DOHH2 (cell line): Measurements from ENCODE around the gene SPATA2.

Experiments used
- CTCF ChIP-seq: fragments of 200-600 bp; sonication (generic); IDR thresholded peaks from one replicate; pipeline ENCODE4 v1.5.1; 2014; ENCODE audit warnings: antibody characterized with exemption, mild to moderate bottlenecking, low read depth, low read length; ENCODE audit not compliant: poor library complexity, severe bottlenecking
- EZH2phosphoT487 ChIP-seq: fragments of 200-600 bp; sonication (generic); IDR thresholded peaks from 2 replicates; pipeline ENCODE4 v1.6.1; 2017; ENCODE audit warnings: borderline replicate concordance, mild to moderate bottlenecking, antibody characterized with exemption, low read length, moderate library complexity, mixed read lengths

GRCh38 chr20:49863666-49864065, 51.7 kb downstream of the SPATA2 start:
- no peak for TF ChIP-seq CTCF
- TF ChIP-seq EZH2phosphoT487 = no peak
